Activated naive CD4-positive, alpha-beta T cell treated with anti-CD3 and anti-CD28 coated beads for 36 hours (primary cell): ENCODE results near the gene RBM19. TPM values are rescaled to one million over a fixed set of nuclear protein-coding genes. Genes with fewer than 3 reads are reported as not detected.

ENCODE experiments used
- CTCF ChIA-PET: fragments of 350-600 bp; sonication (Branson Sonifier 250); formaldehyde crosslinking; loops from one replicate; lab custom pipeline; 2021; ENCODE audit warnings: antibody characterized with exemption; lab: Charles Lee
- DNase-seq: peaks from one replicate; pipeline ENCODE4 v3.0.0-alpha.2; 2020
- H3K27ac Mint-ChIP-seq: one replicate; pipeline ENCODE4 v1.8.0; 2021; ENCODE audit warnings: mild to moderate bottlenecking, mixed read lengths
- H3K27me3 Mint-ChIP-seq: one replicate; pipeline ENCODE4 v1.8.0; 2021; ENCODE audit warnings: low read depth, mixed read lengths
- H3K36me3 Mint-ChIP-seq: one replicate; pipeline ENCODE4 v1.8.0; 2021; ENCODE audit warnings: low read depth, mixed read lengths
- H3K4me1 Mint-ChIP-seq: one replicate; pipeline ENCODE4 v1.8.0; 2021; ENCODE audit warnings: low read depth, mixed read lengths
- H3K4me3 Mint-ChIP-seq: one replicate; pipeline ENCODE4 v1.8.0; 2021; ENCODE audit warnings: mild to moderate bottlenecking, moderate library complexity, mixed read lengths
- H3K9me3 Mint-ChIP-seq: one replicate; pipeline ENCODE4 v1.8.0; 2021; ENCODE audit warnings: mixed read lengths
- intact Hi-C: fragments of 100-400 bp; cut with micrococcal nuclease; formaldehyde crosslinking; loops from one replicate; pipeline ENCODE4 v1.15.1; 2023
- total RNA-seq, 2 experiments: library from RNA; stranded (reverse); gene quantifications; one replicate each; pipeline ENCODE4 v1.2.3, GENCODE V29; 2021

RBM19 gene
- total RNA-seq, 2 experiments from 2014 or later = 89.0 to 96.2 TPM

- H3K36me3 Mint-ChIP-seq = peaks cover 10% of the 10 kb centered on the region
- DNase-seq = no peak
- no peak overlapping the region for H3K27ac Mint-ChIP-seq
- intact Hi-C loops = no loop called here
- H3K4me3 Mint-ChIP-seq = no peak overlapping the region
- H3K27me3 Mint-ChIP-seq = no peaks in the 10 kb centered on the region
- H3K9me3 Mint-ChIP-seq = peaks cover 5% of the 10 kb centered on the region
- CTCF ChIA-PET = no interaction called here
- no peaks in the 10 kb centered on the region for H3K4me1 Mint-ChIP-seq
Observed at GRCh38 chr12:113802966-113803758, 163.0 kb downstream of the RBM19 start.

GRCh38 chr12:113802000-113802749, 163.9 kb downstream of the RBM19 start:
- peaks cover 5% of the 10 kb centered on the region for H3K9me3 Mint-ChIP-seq
- H3K27me3 Mint-ChIP-seq = no peaks in the 10 kb centered on the region
- H3K36me3 Mint-ChIP-seq = peaks cover 6% of the 10 kb centered on the region
- intact Hi-C loops = no loop called here
- H3K27ac Mint-ChIP-seq = no peak overlapping the region
- H3K4me3 Mint-ChIP-seq = no peak overlapping the region
- DNase-seq = no peak
- no peaks in the 10 kb centered on the region for H3K4me1 Mint-ChIP-seq
- CTCF ChIA-PET = no interaction called here

GRCh38 chr12:113800201-113800600, 165.9 kb downstream of the RBM19 start:
- DNase-seq = no peak
- intact Hi-C loops = no loop called here
- no peak overlapping the region for H3K27ac Mint-ChIP-seq
- no peaks in the 10 kb centered on the region for H3K27me3 Mint-ChIP-seq
- no peak overlapping the region for H3K4me3 Mint-ChIP-seq
- H3K4me1 Mint-ChIP-seq = no peaks in the 10 kb centered on the region
- no peaks in the 10 kb centered on the region for H3K9me3 Mint-ChIP-seq
- peaks cover 6% of the 10 kb centered on the region for H3K36me3 Mint-ChIP-seq
- CTCF ChIA-PET = no interaction called here

DNA sequence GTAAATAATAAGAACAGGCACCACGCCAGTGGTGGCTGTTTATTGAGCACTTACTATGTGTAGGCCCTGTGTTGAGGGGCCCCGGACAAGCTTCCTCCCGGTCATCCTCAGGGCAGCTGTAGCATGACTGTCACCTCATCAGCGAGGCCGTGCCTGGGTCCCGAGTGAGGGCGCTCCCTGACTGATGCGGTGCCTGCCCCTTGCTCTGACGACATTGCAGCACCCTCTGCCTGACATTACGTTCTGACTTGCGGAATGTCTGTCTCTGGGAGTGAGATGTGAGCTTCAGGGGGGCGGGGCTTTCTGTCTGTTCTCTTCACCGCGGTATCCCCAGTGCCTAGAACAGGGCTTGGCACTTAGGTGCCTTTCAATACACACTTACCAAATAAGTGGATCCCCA, 167.6 kb downstream of the RBM19 start:
- intact Hi-C loops = no loop called here
- no peaks in the 10 kb centered on the region for H3K4me1 Mint-ChIP-seq
- H3K36me3 Mint-ChIP-seq = peaks cover 6% of the 10 kb centered on the region
- H3K27ac Mint-ChIP-seq = no peak overlapping the region
- no peak for DNase-seq
- no peak overlapping the region for H3K4me3 Mint-ChIP-seq
- H3K27me3 Mint-ChIP-seq = no peaks in the 10 kb centered on the region
- no peaks in the 10 kb centered on the region for H3K9me3 Mint-ChIP-seq
- CTCF ChIA-PET = no interaction called here

DNA sequence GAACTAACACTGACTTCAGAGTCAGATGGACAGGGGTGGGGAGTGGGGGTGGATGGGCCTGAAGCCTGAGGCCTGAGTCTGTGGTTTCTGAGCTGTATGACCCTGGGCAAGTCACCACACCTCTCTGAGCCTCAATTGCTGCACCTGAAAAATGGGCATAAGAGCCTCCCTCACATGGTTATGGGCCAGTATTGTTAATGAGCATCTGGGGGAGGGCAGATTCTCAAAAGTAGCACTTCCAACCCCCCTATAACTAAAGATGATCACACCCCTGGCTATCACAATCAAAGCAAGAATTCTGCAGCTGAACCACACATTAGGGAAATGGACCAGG, 168.6 kb downstream of the RBM19 start:
- Mint-ChIP-seq H3K4me1 (no peaks in the 10 kb centered on the region), H3K27me3 (no peaks in the 10 kb centered on the region), H3K9me3 (peaks cover 4% of the 10 kb centered on the region), H3K36me3 (peaks cover 6% of the 10 kb centered on the region), H3K27ac (no peak overlapping the region), H3K4me3 (no peak overlapping the region)
- CTCF ChIA-PET = no interaction called here
- no peak for DNase-seq
- intact Hi-C loops = no loop called here

- Mint-ChIP-seq H3K27me3 (no peaks in the 10 kb centered on the region), H3K9me3 (peaks cover 4% of the 10 kb centered on the region), H3K36me3 (peaks cover 6% of the 10 kb centered on the region), H3K27ac (no peak overlapping the region), H3K4me3 (no peak overlapping the region), H3K4me1 (no peaks in the 10 kb centered on the region)
- no peak for DNase-seq
- CTCF ChIA-PET = no interaction called here
- intact Hi-C loops = no loop called here
Observed at GRCh38 chr12:113796852-113797534, 169.1 kb downstream of the RBM19 start.

GRCh38 chr12:113796066-113796827, 169.9 kb downstream of the RBM19 start:
- Mint-ChIP-seq H3K27ac (no peak overlapping the region), H3K9me3 (peaks cover 5% of the 10 kb centered on the region), H3K4me1 (no peaks in the 10 kb centered on the region), H3K4me3 (no peak overlapping the region), H3K27me3 (no peaks in the 10 kb centered on the region), H3K36me3 (peaks cover 7% of the 10 kb centered on the region)
- CTCF ChIA-PET = no interaction called here
- intact Hi-C loops = no loop called here
- DNase-seq = no peak

DNA sequence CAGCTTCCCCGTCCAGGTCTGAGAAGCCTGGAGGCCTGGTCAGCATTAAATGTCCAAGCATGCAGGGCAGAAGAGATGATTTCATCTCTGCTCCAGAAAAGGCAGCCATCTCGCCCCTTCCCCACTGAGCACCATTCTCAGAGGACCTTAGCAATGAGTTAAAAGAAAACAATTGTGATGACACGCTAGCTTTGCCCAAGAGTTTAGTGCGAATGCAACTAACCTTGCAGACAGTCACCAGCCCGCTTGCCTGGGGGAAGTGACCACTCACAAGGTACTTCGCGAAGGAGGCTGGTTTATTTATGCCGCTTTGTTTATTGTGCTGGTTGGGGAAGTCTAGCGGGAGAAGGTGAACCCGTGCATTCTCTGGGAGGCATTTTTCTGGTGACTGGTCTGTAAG, 170.7 kb downstream of the RBM19 start:
- H3K4me3 Mint-ChIP-seq = no peak overlapping the region
- CTCF ChIA-PET = no interaction called here
- no peaks in the 10 kb centered on the region for H3K4me1 Mint-ChIP-seq
- H3K27ac Mint-ChIP-seq = no peak overlapping the region
- H3K36me3 Mint-ChIP-seq = peaks cover 9% of the 10 kb centered on the region
- no peak for DNase-seq
- no peaks in the 10 kb centered on the region for H3K27me3 Mint-ChIP-seq
- H3K9me3 Mint-ChIP-seq = peaks cover 7% of the 10 kb centered on the region
- intact Hi-C loops = no loop called here

- Mint-ChIP-seq H3K27me3 (no peaks in the 10 kb centered on the region), H3K36me3 (peaks cover 9% of the 10 kb centered on the region), H3K4me1 (no peaks in the 10 kb centered on the region), H3K4me3 (no peak overlapping the region), H3K9me3 (peaks cover 10% of the 10 kb centered on the region), H3K27ac (no peak overlapping the region)
- DNase-seq = no peak
- intact Hi-C loops = no loop called here
- CTCF ChIA-PET = no interaction called here
Observed at GRCh38 chr12:113794774-113795173, 171.4 kb downstream of the RBM19 start.

- CTCF ChIA-PET = no interaction called here
- no peaks in the 10 kb centered on the region for H3K4me1 Mint-ChIP-seq
- no peak overlapping the region for H3K27ac Mint-ChIP-seq
Observed at GRCh38 chr12:113793250-113793649, 172.9 kb downstream of the RBM19 start.

DNA sequence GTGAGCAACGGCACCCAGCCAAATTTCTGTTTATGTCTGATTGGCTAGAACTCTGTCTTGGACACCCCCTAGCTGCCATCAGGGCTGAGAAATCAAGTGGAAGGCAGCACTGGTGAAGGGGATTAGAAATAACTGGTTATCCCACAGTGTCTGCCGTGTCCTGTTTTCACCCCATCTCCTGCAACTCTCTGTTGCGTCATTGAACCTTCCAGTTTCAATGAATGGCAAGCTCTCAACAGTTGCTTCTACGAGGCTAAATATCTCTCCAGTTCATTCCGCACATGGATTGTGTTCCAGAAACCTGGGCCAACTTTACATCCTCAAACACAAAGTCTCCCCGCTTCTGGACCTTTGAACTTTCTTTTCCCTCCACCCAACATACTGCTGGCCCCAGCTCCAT, 173.7 kb downstream of the RBM19 start:
- peaks cover 9% of the 10 kb centered on the region for H3K36me3 Mint-ChIP-seq
- no peaks in the 10 kb centered on the region for H3K4me1 Mint-ChIP-seq
- CTCF ChIA-PET = interaction anchor here (0.7 kb wide), 1 partner anchor 206 kb away, joined by 4 read pairs; no protein-coding TSS in a partner anchor
- H3K9me3 Mint-ChIP-seq = peaks cover 22% of the 10 kb centered on the region
- no peak for DNase-seq
- no peak overlapping the region for H3K27ac Mint-ChIP-seq
- no peak overlapping the region for H3K4me3 Mint-ChIP-seq
- intact Hi-C loops = no loop called here
- H3K27me3 Mint-ChIP-seq = no peaks in the 10 kb centered on the region

More at GRCh38 chr12:113793250-113793649, 172.9 kb downstream of the RBM19 start:
- peaks cover 9% of the 10 kb centered on the region for H3K36me3 Mint-ChIP-seq
- intact Hi-C loops = no loop called here
- H3K4me3 Mint-ChIP-seq = no peak overlapping the region
- H3K27me3 Mint-ChIP-seq = no peaks in the 10 kb centered on the region
- no peak for DNase-seq
- H3K9me3 Mint-ChIP-seq = peaks cover 15% of the 10 kb centered on the region
